Measurements from ENCODE around the gene CCDC3. TPM values are rescaled to one million over a fixed set of nuclear protein-coding genes. Genes with fewer than 3 reads are reported as not detected.

CCDC3 gene
- total and polyA plus RNA-seq, 4 donors, result 2.2 to 12.3 (median 6.6) TPM

DNA sequence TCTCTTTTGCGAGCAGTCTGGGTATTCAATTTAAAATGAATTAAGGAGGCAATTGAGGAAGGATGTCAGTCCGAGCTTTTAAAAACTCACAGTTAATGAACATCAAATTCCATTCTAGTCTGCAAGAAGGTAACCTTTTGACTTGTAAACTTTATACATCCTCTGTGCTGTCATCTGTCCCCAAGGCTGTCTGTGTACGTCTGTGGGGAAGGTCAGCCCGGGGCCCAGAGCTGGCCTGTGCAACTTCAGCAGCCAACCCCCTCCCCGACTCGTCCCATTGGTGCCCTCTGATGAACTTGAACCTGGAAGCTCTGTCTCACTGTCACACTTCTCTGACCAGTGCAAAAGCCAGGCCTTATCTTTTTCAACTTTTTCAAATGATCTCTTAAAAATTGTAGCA, 80.3 kb downstream of the CCDC3 start:
- TF ChIP-seq SP1 (IDR thresholded peaks at IDR 0.05), result peak; percentile 44
- no peak for TF ChIP-seq TAF1 (conservative IDR thresholded peaks at IDR 0.05)
- TF ChIP-seq JUND (IDR thresholded peaks at IDR 0.05), result no peak
- TF ChIP-seq, protein P1, sequence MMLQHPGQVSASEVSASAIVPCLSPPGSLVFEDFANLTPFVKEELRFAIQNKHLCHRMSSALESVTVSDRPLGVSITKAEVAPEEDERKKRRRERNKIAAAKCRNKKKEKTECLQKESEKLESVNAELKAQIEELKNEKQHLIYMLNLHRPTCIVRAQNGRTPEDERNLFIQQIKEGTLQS (IDR thresholded peaks at IDR 0.05), result no peak
- no peak for TF ChIP-seq HNF4A (conservative IDR thresholded peaks at IDR 0.05)
- TF ChIP-seq RAD21 (IDR thresholded peaks at IDR 0.05), result peak in 1 of 2 donors; percentile 6
- no peak for TF ChIP-seq FOXA1 (IDR thresholded peaks at IDR 0.05)
- TF ChIP-seq, protein P2, sequence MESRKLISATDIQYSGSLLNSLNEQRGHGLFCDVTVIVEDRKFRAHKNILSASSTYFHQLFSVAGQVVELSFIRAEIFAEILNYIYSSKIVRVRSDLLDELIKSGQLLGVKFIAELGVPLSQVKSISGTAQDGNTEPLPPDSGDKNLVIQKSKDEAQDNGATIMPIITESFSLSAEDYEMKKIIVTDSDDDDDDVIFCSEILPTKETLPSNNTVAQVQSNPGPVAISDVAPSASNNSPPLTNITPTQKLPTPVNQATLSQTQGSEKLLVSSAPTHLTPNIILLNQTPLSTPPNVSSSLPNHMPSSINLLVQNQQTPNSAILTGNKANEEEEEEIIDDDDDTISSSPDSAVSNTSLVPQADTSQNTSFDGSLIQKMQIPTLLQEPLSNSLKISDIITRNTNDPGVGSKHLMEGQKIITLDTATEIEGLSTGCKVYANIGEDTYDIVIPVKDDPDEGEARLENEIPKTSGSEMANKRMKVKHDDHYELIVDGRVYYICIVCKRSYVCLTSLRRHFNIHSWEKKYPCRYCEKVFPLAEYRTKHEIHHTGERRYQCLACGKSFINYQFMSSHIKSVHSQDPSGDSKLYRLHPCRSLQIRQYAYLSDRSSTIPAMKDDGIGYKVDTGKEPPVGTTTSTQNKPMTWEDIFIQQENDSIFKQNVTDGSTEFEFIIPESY (IDR thresholded peaks at IDR 0.05), result no peak
- TF ChIP-seq NR2F2 (IDR thresholded peaks at IDR 0.05), result peak; percentile 91
- TF ChIP-seq, protein P3, sequence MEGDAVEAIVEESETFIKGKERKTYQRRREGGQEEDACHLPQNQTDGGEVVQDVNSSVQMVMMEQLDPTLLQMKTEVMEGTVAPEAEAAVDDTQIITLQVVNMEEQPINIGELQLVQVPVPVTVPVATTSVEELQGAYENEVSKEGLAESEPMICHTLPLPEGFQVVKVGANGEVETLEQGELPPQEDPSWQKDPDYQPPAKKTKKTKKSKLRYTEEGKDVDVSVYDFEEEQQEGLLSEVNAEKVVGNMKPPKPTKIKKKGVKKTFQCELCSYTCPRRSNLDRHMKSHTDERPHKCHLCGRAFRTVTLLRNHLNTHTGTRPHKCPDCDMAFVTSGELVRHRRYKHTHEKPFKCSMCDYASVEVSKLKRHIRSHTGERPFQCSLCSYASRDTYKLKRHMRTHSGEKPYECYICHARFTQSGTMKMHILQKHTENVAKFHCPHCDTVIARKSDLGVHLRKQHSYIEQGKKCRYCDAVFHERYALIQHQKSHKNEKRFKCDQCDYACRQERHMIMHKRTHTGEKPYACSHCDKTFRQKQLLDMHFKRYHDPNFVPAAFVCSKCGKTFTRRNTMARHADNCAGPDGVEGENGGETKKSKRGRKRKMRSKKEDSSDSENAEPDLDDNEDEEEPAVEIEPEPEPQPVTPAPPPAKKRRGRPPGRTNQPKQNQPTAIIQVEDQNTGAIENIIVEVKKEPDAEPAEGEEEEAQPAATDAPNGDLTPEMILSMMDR (IDR thresholded peaks at IDR 0.05; ENCODE audit: low read depth, low read length, missing input control), result no peak
- TF ChIP-seq RXRA (IDR thresholded peaks at IDR 0.05), result peak; percentile 57 to 64
- no peak overlapping the region for H3K4me3 ChIP-seq (ENCODE audit: low read depth in 1 of 3, low read length in 3 of 3)
- no peaks in the 10 kb centered on the region for H3K9me3 ChIP-seq (ENCODE audit: control insufficient read depth in 4 of 4, low read length in 3 of 4)
- no peak overlapping the region for H3K27ac ChIP-seq (ENCODE audit: low read depth in 1 of 2, low read length in 2 of 2)
- H3K4me1 ChIP-seq (ENCODE audit: control insufficient read depth in 4 of 4, insufficient read depth in 4 of 4, low read length in 3 of 4), result no peaks in the 10 kb centered on the region
- H3K9ac ChIP-seq (ENCODE audit: low read depth in 1 of 2, low read length in 2 of 2), result no peak overlapping the region
- H3K36me3 ChIP-seq (ENCODE audit: control insufficient read depth in 4 of 4, insufficient read depth in 3 of 4, low read depth in 1 of 4, low read length in 3 of 4), result no peaks in the 10 kb centered on the region
- 51% methylated on average over 6 of the region's 6 CpGs for WGBS
- H3K27me3 ChIP-seq (ENCODE audit: control insufficient read depth in 4 of 4, insufficient read depth in 4 of 4, low read length in 3 of 4), result no peaks in the 10 kb centered on the region
- DNase-seq (ENCODE audit: low spot score), result peak; percentile 32

DNA sequence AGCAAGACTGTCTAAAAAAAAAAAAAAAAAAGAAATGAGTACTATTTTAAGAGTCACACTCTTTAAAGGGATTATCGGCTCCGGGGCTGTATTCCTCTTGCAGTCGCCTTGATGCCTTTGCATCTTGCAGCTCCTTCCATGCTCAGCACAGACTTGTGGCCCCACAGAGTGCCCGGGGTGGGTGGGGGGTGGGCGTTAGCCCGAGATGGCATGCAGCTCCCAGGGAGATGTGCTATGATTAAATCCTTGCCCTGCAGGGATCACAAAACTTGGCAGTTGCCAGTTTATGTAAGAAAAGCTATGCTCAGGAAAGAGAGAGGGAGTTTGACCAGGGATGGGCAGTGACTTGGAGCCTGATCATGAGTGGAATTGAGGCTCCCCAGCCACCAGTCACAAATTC, 81.9 kb downstream of the CCDC3 start:
- no peaks in the 10 kb centered on the region for H3K9me3 ChIP-seq (ENCODE audit: control insufficient read depth in 4 of 4, low read length in 3 of 4)
- H3K36me3 ChIP-seq (ENCODE audit: control insufficient read depth in 4 of 4, insufficient read depth in 3 of 4, low read depth in 1 of 4, low read length in 3 of 4), result no peaks in the 10 kb centered on the region
- TF ChIP-seq RAD21 (IDR thresholded peaks at IDR 0.05), result no peak
- TF ChIP-seq NR2F2 (IDR thresholded peaks at IDR 0.05), result no peak
- TF ChIP-seq HNF4G (IDR thresholded peaks at IDR 0.05), result no peak
- no peak for TF ChIP-seq RXRA (IDR thresholded peaks at IDR 0.05)
- TF ChIP-seq GABPA (IDR thresholded peaks at IDR 0.05 in 1 of 2, conservative IDR thresholded peaks at IDR 0.05 in 1 of 2), result no peak
- TF ChIP-seq YY1 (IDR thresholded peaks at IDR 0.05), result no peak
- TF ChIP-seq, protein P2 (IDR thresholded peaks at IDR 0.05), result no peak
- TF ChIP-seq, protein P3 (IDR thresholded peaks at IDR 0.05; ENCODE audit: low read depth, low read length, missing input control), result no peak
- TF ChIP-seq, protein P4, sequence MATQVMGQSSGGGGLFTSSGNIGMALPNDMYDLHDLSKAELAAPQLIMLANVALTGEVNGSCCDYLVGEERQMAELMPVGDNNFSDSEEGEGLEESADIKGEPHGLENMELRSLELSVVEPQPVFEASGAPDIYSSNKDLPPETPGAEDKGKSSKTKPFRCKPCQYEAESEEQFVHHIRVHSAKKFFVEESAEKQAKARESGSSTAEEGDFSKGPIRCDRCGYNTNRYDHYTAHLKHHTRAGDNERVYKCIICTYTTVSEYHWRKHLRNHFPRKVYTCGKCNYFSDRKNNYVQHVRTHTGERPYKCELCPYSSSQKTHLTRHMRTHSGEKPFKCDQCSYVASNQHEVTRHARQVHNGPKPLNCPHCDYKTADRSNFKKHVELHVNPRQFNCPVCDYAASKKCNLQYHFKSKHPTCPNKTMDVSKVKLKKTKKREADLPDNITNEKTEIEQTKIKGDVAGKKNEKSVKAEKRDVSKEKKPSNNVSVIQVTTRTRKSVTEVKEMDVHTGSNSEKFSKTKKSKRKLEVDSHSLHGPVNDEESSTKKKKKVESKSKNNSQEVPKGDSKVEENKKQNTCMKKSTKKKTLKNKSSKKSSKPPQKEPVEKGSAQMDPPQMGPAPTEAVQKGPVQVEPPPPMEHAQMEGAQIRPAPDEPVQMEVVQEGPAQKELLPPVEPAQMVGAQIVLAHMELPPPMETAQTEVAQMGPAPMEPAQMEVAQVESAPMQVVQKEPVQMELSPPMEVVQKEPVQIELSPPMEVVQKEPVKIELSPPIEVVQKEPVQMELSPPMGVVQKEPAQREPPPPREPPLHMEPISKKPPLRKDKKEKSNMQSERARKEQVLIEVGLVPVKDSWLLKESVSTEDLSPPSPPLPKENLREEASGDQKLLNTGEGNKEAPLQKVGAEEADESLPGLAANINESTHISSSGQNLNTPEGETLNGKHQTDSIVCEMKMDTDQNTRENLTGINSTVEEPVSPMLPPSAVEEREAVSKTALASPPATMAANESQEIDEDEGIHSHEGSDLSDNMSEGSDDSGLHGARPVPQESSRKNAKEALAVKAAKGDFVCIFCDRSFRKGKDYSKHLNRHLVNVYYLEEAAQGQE (IDR thresholded peaks at IDR 0.05), result no peak
- TF ChIP-seq FOXA2 (IDR thresholded peaks at IDR 0.05), result no peak
- TF ChIP-seq, protein P1 (IDR thresholded peaks at IDR 0.05), result no peak
- no peak for TF ChIP-seq FOXA1 (IDR thresholded peaks at IDR 0.05)
- no peak for TF ChIP-seq JUND (IDR thresholded peaks at IDR 0.05)
- no peak for TF ChIP-seq SP1 (IDR thresholded peaks at IDR 0.05)
- TF ChIP-seq, protein P5, sequence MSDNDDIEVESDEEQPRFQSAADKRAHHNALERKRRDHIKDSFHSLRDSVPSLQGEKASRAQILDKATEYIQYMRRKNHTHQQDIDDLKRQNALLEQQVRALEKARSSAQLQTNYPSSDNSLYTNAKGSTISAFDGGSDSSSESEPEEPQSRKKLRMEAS (IDR thresholded peaks at IDR 0.05), result no peak
- no peak for TF ChIP-seq HNF4A (conservative IDR thresholded peaks at IDR 0.05)
- no peak for TF ChIP-seq TAF1 (conservative IDR thresholded peaks at IDR 0.05)
- no peak for TF ChIP-seq EGR1 (IDR thresholded peaks at IDR 0.05; ENCODE audit: low read depth in 2 of 2)
- no peak overlapping the region for H3K27ac ChIP-seq (ENCODE audit: low read depth in 1 of 2, low read length in 2 of 2)
- WGBS, result 75% methylated on average over 6 of the region's 6 CpGs
- no peak overlapping the region for H3K9ac ChIP-seq (ENCODE audit: low read depth in 1 of 2, low read length in 2 of 2)
- H3K4me1 ChIP-seq (ENCODE audit: control insufficient read depth in 4 of 4, insufficient read depth in 4 of 4, low read length in 3 of 4), result no peaks in the 10 kb centered on the region
- DNase-seq (ENCODE audit: low spot score), result peak; percentile 27
- no peak overlapping the region for H3K4me3 ChIP-seq (ENCODE audit: low read depth in 1 of 3, low read length in 3 of 3)
- H3K27me3 ChIP-seq (ENCODE audit: control insufficient read depth in 4 of 4, insufficient read depth in 4 of 4, low read length in 3 of 4), result no peaks in the 10 kb centered on the region

Measured in liver (tissue), 9 donors.